Left hindlimb (tissue), 1 donor: ENCODE measurements around the gene GNPTG.
"Not testable (repeated sequence)": the region's sequence is repeated elsewhere in the genome, so short reads cannot be mapped to it uniquely, and the experiment has no call there.

Experiments used
- DNase-seq: peaks from one replicate; pipeline ENCODE4 v3.0.0-alpha.2; 2018

The GNPTG gene

DNA sequence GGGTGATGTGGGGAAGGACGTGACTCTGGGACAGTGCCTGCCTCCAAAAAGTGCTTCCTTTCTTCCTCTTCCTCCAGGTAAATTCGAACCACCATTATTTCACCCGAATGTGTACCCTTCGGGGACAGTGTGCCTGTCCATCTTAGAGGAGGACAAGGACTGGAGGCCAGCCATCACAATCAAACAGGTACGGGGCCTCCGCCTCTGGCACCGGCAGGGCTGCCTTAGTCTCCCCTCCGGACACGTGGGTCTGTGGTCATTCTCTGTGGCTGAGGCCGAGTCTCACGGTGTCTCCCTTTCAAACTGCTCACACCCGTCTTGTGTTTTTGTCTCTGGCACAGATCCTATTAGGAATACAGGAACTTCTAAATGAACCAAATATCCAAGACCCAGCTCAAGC, 31.6 kb upstream of the GNPTG start:
- DNase-seq, result no peak

- DNase-seq, result no peak
These were observed 31.0 kb upstream of the GNPTG start for GRCh38 chr16:1320658-1321240.

DNA sequence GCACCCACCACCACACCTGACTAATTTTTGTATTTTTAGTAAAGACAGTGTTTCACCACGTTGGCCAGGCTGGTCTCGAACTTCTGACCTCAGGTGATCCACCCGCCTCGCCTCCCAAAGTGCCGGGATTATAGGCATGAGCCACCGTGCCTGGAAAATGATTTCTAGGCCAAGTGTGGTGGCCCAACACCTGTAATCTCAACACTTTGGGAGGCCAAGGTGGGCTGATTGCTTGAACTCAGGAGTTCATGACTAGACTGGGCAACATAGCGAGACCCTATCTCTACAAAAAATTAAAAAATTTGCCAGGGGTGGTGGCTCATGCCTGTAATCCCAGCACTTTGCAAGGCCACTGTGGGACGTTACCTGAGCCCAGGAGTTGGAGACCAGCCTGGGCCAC, 29.3 kb upstream of the GNPTG start:
- no peak for DNase-seq

GRCh38 chr16:1323296-1324239, 28.2 kb upstream of the GNPTG start:
- DNase-seq, result no peak

DNA sequence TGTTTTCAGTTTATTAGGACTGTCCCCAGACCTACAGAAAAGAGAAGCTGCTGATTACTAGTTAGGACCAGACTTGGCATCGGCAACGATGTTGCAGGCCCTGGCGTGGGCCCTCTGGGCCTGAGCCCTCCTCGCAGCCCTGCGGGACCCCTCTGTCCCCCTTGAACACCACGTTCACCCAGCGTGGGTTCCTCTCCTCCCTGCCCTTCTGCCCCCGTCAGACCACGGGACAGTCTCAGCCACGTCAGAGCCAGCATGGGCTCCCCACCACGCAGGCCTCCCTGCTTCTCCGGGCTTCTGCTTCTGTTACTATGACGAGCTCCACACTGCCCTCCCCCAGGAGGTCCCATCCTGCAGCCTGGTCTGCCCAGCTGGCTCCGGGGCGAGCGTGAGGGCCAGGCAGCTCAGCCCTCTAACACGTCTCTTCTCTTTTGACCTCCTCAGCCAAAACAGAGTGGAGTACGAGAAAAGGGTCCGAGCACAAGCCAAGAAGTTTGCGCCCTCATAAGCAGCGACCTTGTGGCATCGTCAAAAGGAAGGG, 27.4 kb upstream of the GNPTG start:
- no peak for DNase-seq

DNA sequence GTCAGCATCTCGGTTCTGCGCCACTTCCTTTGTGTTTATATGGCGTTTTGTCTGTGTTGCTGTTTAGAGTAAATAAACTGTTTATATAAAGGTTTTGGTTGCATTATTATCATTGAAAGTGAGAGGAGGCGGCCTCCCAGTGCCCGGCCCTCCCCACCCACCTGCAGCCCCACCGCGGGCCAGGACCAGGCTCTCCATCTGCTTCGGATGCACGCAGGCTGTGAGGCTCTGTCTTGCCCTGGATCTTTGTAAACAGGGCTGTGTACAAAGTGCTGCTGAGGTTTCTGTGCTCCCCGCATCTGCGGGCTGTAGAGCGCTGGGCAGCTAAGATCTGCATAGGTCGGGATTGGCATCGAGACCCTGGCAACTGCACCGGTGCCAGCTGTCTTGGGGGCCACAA, 26.5 kb upstream of the GNPTG start:
- no peak for DNase-seq

GRCh38 chr16:1325673-1326371, 25.9 kb upstream of the GNPTG start:
- no peak for DNase-seq

DNA sequence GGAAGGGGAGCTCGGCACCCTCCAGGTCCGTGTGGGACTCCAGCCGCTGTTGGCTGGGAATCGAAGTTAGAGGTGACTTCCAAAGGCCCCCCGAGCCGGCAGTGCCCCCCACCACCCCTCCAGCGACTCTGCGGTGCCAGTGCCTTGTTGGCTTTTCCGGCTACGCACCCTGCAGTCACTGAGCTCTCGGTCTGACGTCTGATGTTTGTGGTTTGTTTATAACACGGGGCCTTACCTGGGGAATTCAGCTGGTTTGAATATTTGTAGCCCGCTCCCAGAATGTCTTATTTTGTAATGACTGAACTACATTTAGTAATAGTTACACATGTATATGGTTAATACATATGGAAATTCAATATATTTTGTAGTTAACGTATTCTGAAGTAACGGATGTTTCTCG, 25.3 kb upstream of the GNPTG start:
- DNase-seq, result no peak

DNA sequence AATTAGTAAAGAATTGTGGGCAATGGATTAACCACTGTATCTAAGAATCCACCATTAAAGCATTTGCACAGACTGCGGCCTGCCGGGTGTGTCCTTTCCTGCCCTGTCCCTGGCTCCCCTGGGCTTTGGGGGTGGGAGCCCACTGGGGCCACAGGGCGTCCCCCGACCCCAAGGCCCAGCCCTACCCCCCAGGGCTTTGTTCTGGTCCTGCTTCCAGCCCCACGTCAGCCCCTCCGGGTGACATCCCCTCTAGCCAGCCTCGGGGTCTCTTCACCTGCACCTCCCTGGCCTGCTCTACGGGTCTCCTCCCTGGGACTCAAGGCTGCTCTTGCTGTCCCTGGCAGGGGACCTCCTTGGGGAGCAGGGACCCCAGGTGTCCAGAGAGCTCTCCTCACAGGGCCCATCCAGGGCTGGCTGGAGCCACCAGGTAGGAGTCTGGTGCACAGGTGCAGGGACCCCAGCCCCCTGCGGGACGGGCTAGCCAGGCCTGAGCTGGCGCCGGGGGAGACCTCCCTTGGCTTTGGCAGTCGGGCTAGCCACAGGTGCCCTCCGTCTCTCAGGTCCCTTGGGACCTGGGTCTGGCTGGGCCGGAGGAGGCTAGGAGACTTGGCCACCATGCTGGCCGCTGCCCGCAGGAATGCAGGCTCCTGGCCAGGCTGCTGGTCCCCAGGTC, 24.6 kb upstream of the GNPTG start:
- DNase-seq, result no peak

GRCh38 chr16:1327619-1327947, 24.1 kb upstream of the GNPTG start:
- DNase-seq, result no peak

- DNase-seq, result not testable (repeated sequence)
These were observed 23.6 kb upstream of the GNPTG start for GRCh38 chr16:1328136-1328535.

- DNase-seq, result not testable (repeated sequence)
These were observed 22.8 kb upstream of the GNPTG start for GRCh38 chr16:1328961-1329360.

DNA sequence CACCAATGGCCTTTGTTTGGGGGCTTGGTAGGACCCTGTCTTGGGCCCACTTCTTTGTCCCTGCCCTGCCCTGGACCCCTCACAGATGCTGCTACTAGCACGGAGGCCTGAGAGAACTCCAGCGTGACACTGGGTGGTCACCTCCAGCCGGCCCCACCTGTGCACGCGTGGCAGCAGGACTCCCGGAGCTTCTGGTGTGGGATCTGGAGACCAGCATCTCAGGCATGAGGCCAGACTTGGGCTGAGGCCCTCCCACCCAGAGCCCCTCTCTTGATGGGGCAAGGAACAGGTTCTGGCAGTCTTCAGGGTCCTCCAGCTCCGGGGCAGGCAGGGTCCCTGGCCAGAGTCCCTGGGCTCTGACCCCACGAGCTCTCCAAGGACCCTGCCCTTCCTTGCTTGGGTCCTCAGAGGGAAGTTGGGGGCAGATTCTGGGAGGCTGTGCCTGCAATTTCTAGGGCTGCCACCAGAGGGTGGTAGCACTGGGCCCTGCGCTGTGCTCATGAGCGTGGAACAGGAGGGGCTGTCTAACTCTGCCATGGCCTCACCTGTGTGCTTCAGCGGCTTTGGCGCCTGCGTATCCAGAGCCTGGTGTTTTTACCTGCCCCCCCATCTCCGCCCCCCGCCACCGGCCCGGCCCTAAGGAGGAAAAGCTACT, 21.3 kb upstream of the GNPTG start:
- no peak for DNase-seq

- DNase-seq, result no peak
These were observed 20.6 kb upstream of the GNPTG start for GRCh38 chr16:1330931-1331711.

DNA sequence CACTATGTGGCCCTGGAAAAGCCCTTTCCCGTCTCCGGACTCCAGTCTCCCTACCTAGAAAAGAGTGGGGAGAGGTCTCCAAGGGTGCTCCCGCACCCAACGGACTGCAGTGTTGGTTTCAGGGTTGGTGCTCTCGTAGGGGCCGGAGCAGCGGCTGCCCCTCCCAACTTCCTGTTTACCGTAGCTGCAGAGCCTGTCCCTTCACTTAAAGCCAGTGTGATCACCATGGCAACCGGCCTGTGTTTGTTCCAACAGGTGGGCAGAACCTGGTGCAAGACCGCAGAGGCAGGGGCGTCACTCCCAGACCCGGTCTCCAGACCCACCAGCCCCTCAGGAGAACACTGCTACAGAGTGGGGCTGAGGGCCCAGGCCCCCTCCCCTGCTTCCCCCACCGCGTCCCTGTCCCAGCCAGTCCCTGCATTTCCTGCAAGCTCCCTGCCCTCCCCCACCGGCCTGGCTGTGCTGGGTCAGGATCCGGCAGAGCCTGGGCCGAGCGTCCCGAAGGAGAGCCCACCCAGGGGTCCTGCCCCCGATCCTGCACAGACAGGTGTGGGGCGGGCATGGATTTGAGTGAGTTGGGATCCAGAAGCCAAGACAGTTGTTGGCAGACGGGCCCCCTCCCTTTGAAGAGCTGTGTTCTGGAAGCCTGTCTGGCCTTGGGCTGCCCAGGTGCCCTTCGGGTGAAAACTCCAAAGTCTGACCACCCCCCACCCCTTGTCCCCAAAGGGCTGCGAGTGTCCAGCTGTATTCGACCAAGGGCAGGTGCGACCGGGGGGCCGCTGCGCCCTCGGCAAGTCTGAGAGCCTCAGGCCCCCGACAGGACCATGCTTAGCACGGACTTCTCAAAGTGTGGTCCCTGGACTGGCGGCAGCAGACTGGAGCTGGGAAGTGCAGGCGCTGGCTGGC, 19.8 kb upstream of the GNPTG start:
- no peak for DNase-seq

DNA sequence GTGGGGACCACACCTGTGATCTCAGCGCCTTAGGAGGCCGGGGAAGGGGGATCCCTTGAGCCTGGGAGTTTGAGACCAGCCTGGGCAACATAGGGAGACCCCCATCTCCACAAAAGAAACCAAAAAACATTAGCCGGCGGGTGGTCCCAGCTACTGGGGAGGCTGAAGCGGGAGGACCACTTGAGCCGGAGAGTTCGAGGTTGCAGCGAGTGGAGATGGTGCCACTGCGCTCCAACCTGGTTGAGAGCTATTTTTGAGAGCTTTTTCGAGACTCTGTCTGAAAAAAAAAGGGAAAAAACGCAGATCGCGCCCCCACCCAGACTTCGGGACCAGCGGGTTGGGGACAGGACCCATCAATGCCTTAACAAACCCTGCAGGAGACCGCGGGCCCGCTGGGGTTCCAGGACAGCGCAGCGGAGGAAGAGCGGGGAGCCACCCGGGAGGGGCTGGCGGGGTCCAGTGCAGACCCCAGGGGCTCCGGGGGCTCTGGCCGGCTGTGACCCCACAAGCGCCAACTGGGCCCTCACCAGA, 19.0 kb upstream of the GNPTG start:
- no peak for DNase-seq

DNA sequence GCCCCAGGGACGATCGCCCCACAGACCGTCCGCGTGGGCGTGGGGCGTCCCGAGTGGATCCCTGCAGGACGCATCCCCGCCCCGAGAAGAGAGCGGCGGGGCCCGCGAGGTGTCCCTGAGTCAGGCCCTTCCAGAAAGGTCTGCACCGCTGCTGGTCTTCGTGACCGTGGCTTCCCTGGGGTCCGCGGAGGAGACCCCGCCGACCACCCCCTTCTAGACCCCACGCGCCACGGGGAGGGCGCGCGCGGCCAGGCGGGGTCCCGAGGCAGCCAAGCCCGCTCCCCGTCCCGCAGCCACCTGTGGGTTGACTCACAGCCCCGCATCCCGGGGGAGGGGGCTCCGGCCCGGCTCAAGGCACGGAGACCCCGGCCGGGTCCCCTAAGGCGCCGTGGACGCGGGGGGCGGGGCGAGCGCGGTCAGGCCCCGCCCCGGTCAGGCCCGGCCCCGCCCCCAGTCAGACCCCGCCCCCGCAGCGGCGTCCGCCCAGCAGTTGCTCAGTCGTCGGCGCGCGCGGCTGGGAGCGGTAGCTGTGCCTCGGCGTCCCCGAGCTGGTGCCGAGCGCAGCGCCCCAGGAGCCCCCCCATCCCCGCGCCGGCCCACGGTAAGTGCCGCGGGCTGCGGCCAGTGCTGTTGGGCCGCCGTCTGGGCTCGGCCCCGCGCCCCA, 18.4 kb upstream of the GNPTG start, which contains the start of gene BAIAP3:
BAIAP3 (plus strand) TSS at position 497 of the 664 bp plus-strand sequence. CDS start 4,905 bp downstream, outside the sequence.
- DNase-seq, result no peak

GRCh38 chr16:1333854-1334700, 17.7 kb upstream of the GNPTG start:
- no peak for DNase-seq

GRCh38 chr16:1334739-1335138, 17.0 kb upstream of the GNPTG start:
- no peak for DNase-seq
